DND-41 (cell line): Measurements from ENCODE around the gene PTPRN2.

ENCODE experiments used
- ATAC-seq: fragments of 200-7000 bp; cut with Tn5 transposase; 3 replicates; pipeline ENCODE4 v1.9.1; 2021; ENCODE audit warnings: low read depth; ENCODE audit not compliant: insufficient read depth
- DNase-seq: peaks from one replicate; pipeline ENCODE4 v3.0.0-alpha.2; 2020
- H2AFZ ChIP-seq: 2 replicates; pipeline ENCODE4 v1.6.0; 2012; ENCODE audit warnings: low read depth, low read length
- H3K27ac ChIP-seq: 2 replicates; pipeline ENCODE4 v1.5.1; 2012; ENCODE audit warnings: low read length, inconsistent platforms
- H3K27me3 ChIP-seq: fragments of 200-600 bp; sonication (generic); 2 replicates; pipeline ENCODE4 v1.6.0; 2012; ENCODE audit warnings: low read length, mild to moderate bottlenecking, inconsistent platforms; ENCODE audit not compliant: insufficient read depth, poor library complexity
- H3K36me3 ChIP-seq: 2 replicates; pipeline ENCODE4 v1.5.1; 2012; ENCODE audit warnings: low read length, inconsistent platforms; ENCODE audit not compliant: insufficient read depth
- H3K4me1 ChIP-seq: 2 replicates; pipeline ENCODE4 v1.5.1; 2012; ENCODE audit warnings: mild to moderate bottlenecking, low read length; ENCODE audit not compliant: insufficient read depth
- H3K4me2 ChIP-seq: 2 replicates; pipeline ENCODE4 v1.6.0; 2012; ENCODE audit warnings: mild to moderate bottlenecking, moderate library complexity, low read length, inconsistent platforms; ENCODE audit not compliant: insufficient read depth
- H3K4me3 ChIP-seq, 2 experiments: fragments of 200-600 bp in 1 of 2; shearing (Covaris generic) in 1 of 2; 2 replicates each; pipeline ENCODE4 v1.5.1; 2012 to 2016; ENCODE audit warnings: inconsistent platforms in 2 of 2, low read length in 2 of 2, mild to moderate bottlenecking in 2 of 2, low read depth in 1 of 2, moderate library complexity in 1 of 2
- H3K79me2 ChIP-seq: 2 replicates; pipeline ENCODE4 v1.6.0; 2012; ENCODE audit warnings: low read length, inconsistent platforms; ENCODE audit not compliant: insufficient read depth
- H3K9ac ChIP-seq: 2 replicates; pipeline ENCODE4 v1.6.0; 2012; ENCODE audit warnings: low read depth, mild to moderate bottlenecking, inconsistent platforms, low read length, moderate library complexity
- H3K9me3 ChIP-seq: 2 replicates; pipeline ENCODE4 v1.5.1; 2012; ENCODE audit warnings: low read length, moderate library complexity, mild to moderate bottlenecking, inconsistent platforms; ENCODE audit not compliant: insufficient read depth, severe bottlenecking
- H4K20me1 ChIP-seq: 2 replicates; pipeline ENCODE4 v1.6.0; 2012; ENCODE audit warnings: low read length; ENCODE audit not compliant: insufficient read depth
- EZH2 ChIP-seq: IDR thresholded peaks from 3 replicates; pipeline ENCODE4 v1.6.1; 2012; ENCODE audit warnings: borderline replicate concordance, low read depth, mild to moderate bottlenecking, moderate library complexity, low read length, inconsistent platforms; ENCODE audit not compliant: severe bottlenecking
- TF ChIP-seq, protein P1 (sequence below): IDR thresholded peaks from 2 replicates; pipeline ENCODE4 v1.5.1; 2012; ENCODE audit warnings: borderline replicate concordance, low read length, moderate library complexity, mild to moderate bottlenecking; ENCODE audit not compliant: poor library complexity, severe bottlenecking; ENCODE audit errors: extremely low read depth

Gene PTPRN2

DNA sequence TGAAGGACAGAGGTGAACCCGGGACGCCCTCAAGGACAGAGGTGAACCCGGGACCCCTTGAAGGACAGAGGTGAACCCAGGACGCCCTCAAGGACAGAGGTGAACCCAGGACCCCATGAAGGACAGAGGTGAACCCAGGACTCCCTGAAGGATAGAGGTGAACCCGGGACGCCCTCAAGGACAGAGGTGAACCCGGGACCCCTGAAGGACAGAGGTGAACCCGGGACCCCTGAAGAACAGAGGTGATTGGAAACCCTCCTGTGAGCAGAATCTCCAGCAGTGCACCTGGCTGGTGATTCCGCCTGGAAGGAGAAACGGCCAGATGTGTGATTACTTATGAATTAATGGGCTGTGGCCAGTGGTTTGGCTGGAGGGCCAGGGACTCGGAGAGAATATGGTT, 272.3 kb downstream of the PTPRN2 start:
- Histone ChIP-seq H3K9ac (no peak overlapping the region), H3K79me2 (no peaks in the 10 kb centered on the region), H3K9me3 (peaks cover 30% of the 10 kb centered on the region), H3K27ac (no peak overlapping the region), H3K27me3 (no peaks in the 10 kb centered on the region), H3K4me3 (no peak overlapping the region), H3K4me1 (no peaks in the 10 kb centered on the region), H2AFZ (no peak overlapping the region), H3K36me3 (no peaks in the 10 kb centered on the region), H3K4me2 (no peak overlapping the region), H4K20me1 (no peaks in the 10 kb centered on the region)
- DNase-seq (no peak), ATAC-seq (no peak)
- TF ChIP-seq, protein P1, sequence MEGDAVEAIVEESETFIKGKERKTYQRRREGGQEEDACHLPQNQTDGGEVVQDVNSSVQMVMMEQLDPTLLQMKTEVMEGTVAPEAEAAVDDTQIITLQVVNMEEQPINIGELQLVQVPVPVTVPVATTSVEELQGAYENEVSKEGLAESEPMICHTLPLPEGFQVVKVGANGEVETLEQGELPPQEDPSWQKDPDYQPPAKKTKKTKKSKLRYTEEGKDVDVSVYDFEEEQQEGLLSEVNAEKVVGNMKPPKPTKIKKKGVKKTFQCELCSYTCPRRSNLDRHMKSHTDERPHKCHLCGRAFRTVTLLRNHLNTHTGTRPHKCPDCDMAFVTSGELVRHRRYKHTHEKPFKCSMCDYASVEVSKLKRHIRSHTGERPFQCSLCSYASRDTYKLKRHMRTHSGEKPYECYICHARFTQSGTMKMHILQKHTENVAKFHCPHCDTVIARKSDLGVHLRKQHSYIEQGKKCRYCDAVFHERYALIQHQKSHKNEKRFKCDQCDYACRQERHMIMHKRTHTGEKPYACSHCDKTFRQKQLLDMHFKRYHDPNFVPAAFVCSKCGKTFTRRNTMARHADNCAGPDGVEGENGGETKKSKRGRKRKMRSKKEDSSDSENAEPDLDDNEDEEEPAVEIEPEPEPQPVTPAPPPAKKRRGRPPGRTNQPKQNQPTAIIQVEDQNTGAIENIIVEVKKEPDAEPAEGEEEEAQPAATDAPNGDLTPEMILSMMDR = no peak
- TF ChIP-seq EZH2 = no peak

DNA sequence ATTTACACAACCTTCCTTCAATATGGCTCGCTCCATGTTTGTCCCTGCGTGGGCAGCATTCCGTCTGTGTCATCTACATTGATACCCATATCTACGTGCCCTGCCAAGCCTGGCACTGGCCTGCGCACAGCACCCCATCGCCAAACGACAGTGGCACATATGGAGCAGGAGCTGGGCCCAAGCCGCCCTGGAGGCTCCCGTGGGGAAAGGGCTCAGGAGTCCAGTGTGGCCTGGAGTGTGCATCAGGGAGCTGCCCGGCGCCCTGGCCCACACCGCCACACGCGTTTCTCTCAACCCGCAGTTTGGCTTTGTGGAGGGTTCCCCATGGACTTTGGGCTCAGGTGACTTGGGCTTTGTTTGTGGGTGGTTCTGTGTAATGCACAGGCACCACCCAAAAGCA, 273.2 kb downstream of the PTPRN2 start:
- Histone ChIP-seq H3K27ac (no peak overlapping the region), H4K20me1 (no peaks in the 10 kb centered on the region), H3K36me3 (no peaks in the 10 kb centered on the region), H3K4me1 (no peaks in the 10 kb centered on the region), H2AFZ (no peak overlapping the region), H3K4me3 (no peak overlapping the region), H3K79me2 (no peaks in the 10 kb centered on the region), H3K9ac (no peak overlapping the region), H3K27me3 (no peaks in the 10 kb centered on the region), H3K9me3 (peaks cover 30% of the 10 kb centered on the region), H3K4me2 (no peak overlapping the region)
- no peak for ATAC-seq
- no peak for DNase-seq
- no peak for TF ChIP-seq EZH2
- TF ChIP-seq, protein P1 = no peak

GRCh38 chr7:158313931-158314330, 273.7 kb downstream of the PTPRN2 start:
- H3K36me3 ChIP-seq = no peaks in the 10 kb centered on the region
- peaks cover 30% of the 10 kb centered on the region for H3K9me3 ChIP-seq
- no peaks in the 10 kb centered on the region for H4K20me1 ChIP-seq
- no peak overlapping the region for H2AFZ ChIP-seq
- no peak overlapping the region for H3K4me3 ChIP-seq
- H3K27me3 ChIP-seq = no peaks in the 10 kb centered on the region
- H3K27ac ChIP-seq = no peak overlapping the region
- no peak overlapping the region for H3K9ac ChIP-seq
- DNase-seq = no peak
- no peaks in the 10 kb centered on the region for H3K79me2 ChIP-seq
- TF ChIP-seq, protein P1 = no peak
- TF ChIP-seq EZH2 = no peak
- ATAC-seq = no peak
- no peaks in the 10 kb centered on the region for H3K4me1 ChIP-seq
- H3K4me2 ChIP-seq = no peak overlapping the region

GRCh38 chr7:158312789-158313188, 274.8 kb downstream of the PTPRN2 start:
- no peak overlapping the region for H3K9ac ChIP-seq
- H2AFZ ChIP-seq = no peak overlapping the region
- H3K4me1 ChIP-seq = no peaks in the 10 kb centered on the region
- no peaks in the 10 kb centered on the region for H3K27me3 ChIP-seq
- TF ChIP-seq, protein P1 = no peak
- no peak for TF ChIP-seq EZH2
- H3K36me3 ChIP-seq = no peaks in the 10 kb centered on the region
- DNase-seq = no peak
- no peak overlapping the region for H3K27ac ChIP-seq
- peaks cover 30% of the 10 kb centered on the region for H3K9me3 ChIP-seq
- H3K4me3 ChIP-seq = no peak overlapping the region
- no peak for ATAC-seq
- no peak overlapping the region for H3K4me2 ChIP-seq
- no peaks in the 10 kb centered on the region for H3K79me2 ChIP-seq
- H4K20me1 ChIP-seq = no peaks in the 10 kb centered on the region
